K562 (cell line): ENCODE results near the gene ZNF747. TPM values are rescaled to one million over a fixed set of nuclear protein-coding genes. Genes with fewer than 3 reads are reported as not detected.

Experiments
- DNMT1 ChIP-seq: fragments of 450-650 bp; IDR thresholded peaks from 2 replicates; pipeline ENCODE4 v1.6.1; 2016; ENCODE audit warnings: antibody characterized with exemption, mild to moderate bottlenecking
- ID3 ChIP-seq, 2 experiments: fragments of 250-450 bp in 1 of 2; fragments of 450-650 bp in 1 of 2; sonication (Bioruptor Pico) in 1 of 2; IDR thresholded peaks; 2 replicates each; pipeline versions ENCODE4 v1.6.1 to v1.8.0; 2016 to 2021; ENCODE audit warnings: mild to moderate bottlenecking in 2 of 2, moderate library complexity in 2 of 2, missing compliant biosample characterization in 1 of 2, missing genetic modification characterization in 1 of 2
- KDM4B ChIP-seq, 2 experiments: fragments of 450-650 bp in 1 of 2; sonication (generic) in 1 of 2; IDR thresholded peaks; 2 replicates each; pipeline ENCODE4 v1.6.1; 2016 to 2017; ENCODE audit warnings: borderline replicate concordance in 2 of 2, antibody characterized with exemption in 1 of 2, low read depth in 1 of 2, mild to moderate bottlenecking in 1 of 2
- KLF13 ChIP-seq: fragments of 450-650 bp; IDR thresholded peaks from 2 replicates; pipeline ENCODE4 v1.6.1; 2016; ENCODE audit warnings: missing genetic modification characterization, low read depth, mild to moderate bottlenecking, missing compliant biosample characterization, moderate library complexity, borderline replicate concordance
- MAFK ChIP-seq: IDR thresholded peaks from 2 replicates; pipeline ENCODE4 v1.6.1; 2011; ENCODE audit warnings: low read length, improper control_type of control experiment
- NR2C1 ChIP-seq, 2 experiments: fragments of 450-650 bp; IDR thresholded peaks; 2 replicates each; pipeline ENCODE4 v1.6.1; 2017; ENCODE audit warnings: mild to moderate bottlenecking in 2 of 2, antibody characterized with exemption in 1 of 2, inconsistent platforms in 1 of 2, missing compliant biosample characterization in 1 of 2, missing genetic modification characterization in 1 of 2
- PHF20 ChIP-seq: fragments of 450-650 bp; IDR thresholded peaks from 2 replicates; pipeline ENCODE4 v1.6.1; 2018; ENCODE audit not compliant: partially characterized antibody
- POLR2H ChIP-seq: IDR thresholded peaks from 2 replicates; pipeline ENCODE4 v1.6.1; 2016; ENCODE audit warnings: missing genetic modification characterization, low read depth, mild to moderate bottlenecking, control low read depth, missing compliant biosample characterization, moderate library complexity
- THAP12 ChIP-seq: fragments of 250-450 bp; sonication (Bioruptor Pico); IDR thresholded peaks from 2 replicates; pipeline ENCODE4 v1.9.0; 2021; ENCODE audit warnings: mild to moderate bottlenecking, inconsistent platforms
- ZNF3 ChIP-seq: fragments of 250-450 bp; sonication (Bioruptor Pico); IDR thresholded peaks from 2 replicates; pipeline ENCODE4 v1.5.0; 2021; ENCODE audit warnings: mild to moderate bottlenecking, moderate library complexity
- polyA plus RNA-seq, 8 experiments: library from polyadenylated mRNA; depleted of rRNA in 4 of 8; stranded (reverse) in 5 of 8; unstranded in 3 of 8; fragments of >200 nt; fragmentation: Nextera tagmentation in 2 of 8; fragmentation: Illumina TruSeq in 1 of 8; extraction: Ambion mirVana in 2 of 8; extraction: Trizol in 1 of 8; gene quantifications; 2 replicates each; pipeline versions ENCODE4 v1.2.1 to v1.2.3, GENCODE V29; 2011 to 2014; ENCODE audit warnings: inconsistent platforms in 1 of 8, missing spikeins in 1 of 8
- total RNA-seq, 7 experiments: library from RNA; depleted of rRNA in 6 of 7; stranded (reverse); fragments of >200 nt in 6 of 7; fragmentation: Illumina TruSeq in 2 of 7; extraction: Trizol in 2 of 7; gene quantifications; 2 replicates each; pipeline versions ENCODE4 v1.2.1 to v1.2.3, GENCODE V29; 2011 to 2021; ENCODE audit warnings: low replicate concordance in 1 of 7
- TF ChIP-seq, protein P1 (sequence below): sonication (generic); formaldehyde crosslinking; IDR thresholded peaks from 2 replicates; pipeline ENCODE4 v1.8.1; 2022; ENCODE audit warnings: missing genetic modification reagents
- TF ChIP-seq, protein P2 (sequence below): fragments of 250-450 bp; sonication (Bioruptor Pico); IDR thresholded peaks from 2 replicates; pipeline ENCODE4 v1.9.0; 2021; ENCODE audit warnings: mild to moderate bottlenecking

ZNF747 gene
- total and polyA plus RNA-seq, 9 of the 15 experiments (the other 6 are each of a cell fraction or from before 2014, with no cell fraction given), result 0.14 to 3.3 (median 1.5) TPM

GRCh38 chr16:30557957-30558788 lies 23.5 kb upstream of the ZNF747 start, which contains the start of gene ZNF764 (continued):
- no peak; a peak in 1 of 4 replicates for TF ChIP-seq KDM4B (IDR thresholded peaks at IDR 0.05; ENCODE audit: borderline replicate concordance in 2 of 2, low read depth in 1 of 2)
- TF ChIP-seq, protein P1, sequence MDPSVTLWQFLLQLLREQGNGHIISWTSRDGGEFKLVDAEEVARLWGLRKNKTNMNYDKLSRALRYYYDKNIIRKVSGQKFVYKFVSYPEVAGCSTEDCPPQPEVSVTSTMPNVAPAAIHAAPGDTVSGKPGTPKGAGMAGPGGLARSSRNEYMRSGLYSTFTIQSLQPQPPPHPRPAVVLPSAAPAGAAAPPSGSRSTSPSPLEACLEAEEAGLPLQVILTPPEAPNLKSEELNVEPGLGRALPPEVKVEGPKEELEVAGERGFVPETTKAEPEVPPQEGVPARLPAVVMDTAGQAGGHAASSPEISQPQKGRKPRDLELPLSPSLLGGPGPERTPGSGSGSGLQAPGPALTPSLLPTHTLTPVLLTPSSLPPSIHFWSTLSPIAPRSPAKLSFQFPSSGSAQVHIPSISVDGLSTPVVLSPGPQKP (CRISPR knock-in tag), result no peak
- TF ChIP-seq ID3 (CRISPR knock-in tag; IDR thresholded peaks at IDR 0.05), result no peak
- no peak for TF ChIP-seq ID3 (tag; IDR thresholded peaks at IDR 0.05)
- TF ChIP-seq THAP12 (CRISPR knock-in tag), result peak; percentile 51; the same call in 1 of the 2 replicates
- TF ChIP-seq ZNF3 (CRISPR knock-in tag), result no peak
- peak; percentile 90 for TF ChIP-seq POLR2H (tag)
- TF ChIP-seq MAFK, result no peak
- TF ChIP-seq PHF20, result peak; percentile 25
- no peak for TF ChIP-seq DNMT1
- TF ChIP-seq, protein P2, sequence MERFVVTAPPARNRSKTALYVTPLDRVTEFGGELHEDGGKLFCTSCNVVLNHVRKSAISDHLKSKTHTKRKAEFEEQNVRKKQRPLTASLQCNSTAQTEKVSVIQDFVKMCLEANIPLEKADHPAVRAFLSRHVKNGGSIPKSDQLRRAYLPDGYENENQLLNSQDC (CRISPR knock-in tag), result no peak
- no peak for TF ChIP-seq KLF13
- TF ChIP-seq NR2C1 (IDR thresholded peaks at IDR 0.05), result peak; percentile 98
- TF ChIP-seq NR2C1 (tag; IDR thresholded peaks at IDR 0.05), result peak; percentile 100
